HFF-Myc (cell line): ENCODE results near the gene SRRM5.
"Not testable (repeated sequence)": the region's sequence is repeated elsewhere in the genome, so short reads cannot be mapped to it uniquely, and the experiment has no call there.

Source experiments
- DNase-seq: peaks from one replicate; pipeline ENCODE4 v3.0.0-alpha.2; 2011; ENCODE audit warnings: low read depth; ENCODE audit errors: extremely low read depth
- H3K4me3 ChIP-seq: replicated peaks from 2 replicates; pipeline ENCODE4 v1.5.1; 2011; ENCODE audit warnings: low read depth, mild to moderate bottlenecking, control low read depth, low read length
- TF ChIP-seq, protein P1 (sequence below): IDR thresholded peaks from 2 replicates; pipeline ENCODE4 v1.5.1; 2012; ENCODE audit warnings: mild to moderate bottlenecking, low read depth, low read length, control low read depth; ENCODE audit errors: missing control alignments

Gene SRRM5

DNA sequence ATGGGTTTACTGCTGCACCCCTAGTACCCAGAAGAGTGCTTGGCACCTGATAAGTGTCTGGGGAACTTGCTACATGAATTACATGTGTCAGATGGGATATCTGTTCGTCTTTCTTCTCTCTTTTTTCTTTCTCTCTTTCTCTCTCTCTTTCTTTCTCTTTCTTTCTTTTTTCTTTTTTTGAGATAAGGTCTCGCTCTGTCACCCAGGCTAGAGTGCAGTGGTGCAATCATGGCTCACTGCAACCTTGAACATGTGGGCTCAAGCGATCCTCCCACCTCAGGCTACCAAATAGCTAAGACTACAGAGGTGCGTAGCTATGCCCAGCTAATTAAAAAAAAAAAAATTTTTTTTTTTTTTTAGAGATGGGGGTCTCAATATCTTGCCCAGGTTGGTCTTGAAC is 21.6 kb downstream of the SRRM5 start:
- no peak for DNase-seq
- TF ChIP-seq, protein P1, sequence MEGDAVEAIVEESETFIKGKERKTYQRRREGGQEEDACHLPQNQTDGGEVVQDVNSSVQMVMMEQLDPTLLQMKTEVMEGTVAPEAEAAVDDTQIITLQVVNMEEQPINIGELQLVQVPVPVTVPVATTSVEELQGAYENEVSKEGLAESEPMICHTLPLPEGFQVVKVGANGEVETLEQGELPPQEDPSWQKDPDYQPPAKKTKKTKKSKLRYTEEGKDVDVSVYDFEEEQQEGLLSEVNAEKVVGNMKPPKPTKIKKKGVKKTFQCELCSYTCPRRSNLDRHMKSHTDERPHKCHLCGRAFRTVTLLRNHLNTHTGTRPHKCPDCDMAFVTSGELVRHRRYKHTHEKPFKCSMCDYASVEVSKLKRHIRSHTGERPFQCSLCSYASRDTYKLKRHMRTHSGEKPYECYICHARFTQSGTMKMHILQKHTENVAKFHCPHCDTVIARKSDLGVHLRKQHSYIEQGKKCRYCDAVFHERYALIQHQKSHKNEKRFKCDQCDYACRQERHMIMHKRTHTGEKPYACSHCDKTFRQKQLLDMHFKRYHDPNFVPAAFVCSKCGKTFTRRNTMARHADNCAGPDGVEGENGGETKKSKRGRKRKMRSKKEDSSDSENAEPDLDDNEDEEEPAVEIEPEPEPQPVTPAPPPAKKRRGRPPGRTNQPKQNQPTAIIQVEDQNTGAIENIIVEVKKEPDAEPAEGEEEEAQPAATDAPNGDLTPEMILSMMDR: no peak
- no peak overlapping the region for H3K4me3 ChIP-seq

DNA sequence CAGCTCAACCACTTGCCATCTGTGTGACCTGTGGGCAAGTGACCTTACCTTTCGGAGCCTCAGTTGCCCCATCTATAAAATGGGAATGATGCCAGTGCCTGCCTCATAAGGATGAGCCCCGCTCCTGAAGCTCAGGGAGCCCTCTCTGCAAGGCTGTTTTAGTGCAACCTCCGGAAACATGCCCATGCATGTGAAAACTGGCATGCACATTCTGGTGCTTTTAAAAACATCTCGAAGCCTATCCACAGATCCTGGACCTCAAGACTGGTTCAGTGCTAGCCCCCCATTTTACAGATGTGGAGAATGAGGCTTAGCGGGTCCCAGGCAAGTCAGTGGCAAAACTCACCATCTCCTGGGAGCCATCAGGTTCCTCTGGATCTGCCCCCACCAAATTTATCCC is 22.2 kb downstream of the SRRM5 start:
- no peak for DNase-seq
- H3K4me3 ChIP-seq: no peak overlapping the region
- TF ChIP-seq, protein P1: no peak

DNA sequence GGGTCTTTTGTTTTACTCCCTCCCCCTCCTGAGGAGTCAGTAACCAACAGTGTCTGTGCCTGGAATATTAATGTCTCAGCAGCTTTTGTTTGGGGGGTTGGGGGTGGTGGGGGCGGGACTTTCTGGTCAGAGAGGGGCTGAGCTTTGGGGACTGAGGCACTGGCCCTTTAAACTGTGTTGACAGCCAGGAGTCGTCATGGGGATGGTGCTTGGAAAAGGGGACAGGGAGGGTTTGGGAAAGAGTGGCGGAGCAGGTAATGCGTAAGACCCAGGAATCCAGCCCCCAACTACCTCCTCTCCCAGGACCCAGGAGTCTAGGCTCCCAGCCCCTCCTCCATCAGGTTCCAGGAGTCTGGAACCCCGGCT is 22.6 kb downstream of the SRRM5 start:
- H3K4me3 ChIP-seq: no peak overlapping the region
- DNase-seq: no peak
- TF ChIP-seq, protein P1: no peak

DNA sequence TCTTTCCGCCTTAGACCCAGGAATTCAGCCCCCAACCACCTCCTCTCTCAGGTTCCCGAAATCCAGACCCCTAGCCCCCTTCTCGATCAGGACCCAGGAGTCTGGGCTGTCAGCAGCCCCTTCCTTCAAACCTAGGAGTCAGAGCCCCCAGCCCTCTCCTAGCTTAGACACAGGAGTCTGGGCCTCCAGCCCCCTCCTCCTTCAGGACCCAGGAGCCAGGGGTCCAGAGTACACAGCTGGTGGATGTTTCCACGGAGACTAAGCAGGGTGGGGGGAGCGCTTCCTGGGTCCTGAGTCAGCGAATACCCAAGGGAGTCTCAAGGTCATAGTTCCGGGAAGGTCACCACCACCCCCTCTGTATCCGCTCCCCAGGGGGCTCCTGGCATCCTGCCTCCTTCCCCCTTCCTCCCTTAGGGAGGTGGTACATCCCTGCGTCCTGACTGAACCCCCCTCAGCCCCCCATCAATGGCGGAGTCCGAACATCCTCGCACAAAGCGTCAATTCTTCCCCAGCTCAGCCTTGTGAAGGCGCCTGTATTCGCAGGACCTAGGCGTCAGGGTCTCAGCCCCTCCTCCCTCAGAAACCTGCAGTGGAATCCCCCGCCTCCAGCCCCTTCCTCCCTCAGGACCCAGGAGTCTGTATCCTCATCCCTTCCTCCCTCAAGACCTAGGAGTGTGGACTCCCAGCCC is 23.1 kb downstream of the SRRM5 start:
- TF ChIP-seq, protein P1: no peak
- H3K4me3 ChIP-seq: no peak overlapping the region
- no peak for DNase-seq

DNA sequence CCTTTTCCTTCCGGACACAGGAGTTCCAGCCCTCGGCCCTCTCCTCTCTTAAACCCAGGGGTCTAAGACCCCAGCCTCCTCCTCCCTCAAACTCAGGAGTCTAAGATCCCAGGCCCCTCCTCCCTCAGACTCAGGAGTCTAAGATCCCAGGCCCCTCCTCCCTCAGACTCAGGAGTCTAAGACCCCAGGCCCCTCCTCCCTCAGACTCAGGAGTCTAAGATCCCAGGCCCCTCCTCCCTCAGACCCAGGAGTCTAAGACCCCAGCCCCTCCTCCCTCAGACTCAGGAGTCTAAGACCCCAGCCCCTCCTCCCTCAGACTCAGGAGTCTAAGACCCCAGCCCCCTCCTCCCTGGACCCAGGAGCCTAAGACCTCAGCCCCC is 23.7 kb downstream of the SRRM5 start:
- not testable (repeated sequence) for H3K4me3 ChIP-seq, DNase-seq

DNA sequence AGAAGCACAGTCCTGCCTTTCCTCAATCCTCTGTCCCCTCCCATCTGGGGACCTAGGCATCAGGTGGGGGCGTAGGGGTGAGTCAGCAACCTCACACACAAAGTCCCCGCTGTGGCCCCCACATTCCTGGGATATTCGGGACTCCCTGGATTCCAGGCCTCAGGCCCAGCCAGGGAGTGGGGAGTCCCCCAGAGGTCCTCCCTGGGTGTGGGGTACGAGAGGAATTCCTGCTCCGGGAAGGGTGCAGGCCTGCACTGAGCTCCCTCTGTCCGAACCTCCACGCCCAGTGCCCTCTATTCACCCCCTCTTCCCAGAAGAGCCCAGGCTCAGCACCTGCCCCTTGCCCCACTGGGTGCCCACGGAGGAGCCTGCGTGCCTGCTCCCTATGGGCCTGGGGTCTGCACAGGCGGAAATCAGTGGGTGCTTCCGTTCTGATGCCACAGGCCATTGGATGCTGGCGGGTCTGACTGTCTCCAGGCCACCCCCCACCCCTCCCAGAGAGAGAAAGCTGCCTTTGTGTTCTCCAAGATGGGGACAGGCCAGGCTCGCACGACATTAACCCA is 24.3 kb downstream of the SRRM5 start:
- H3K4me3 ChIP-seq: no peak overlapping the region
- TF ChIP-seq, protein P1: no peak
- DNase-seq: no peak

DNA sequence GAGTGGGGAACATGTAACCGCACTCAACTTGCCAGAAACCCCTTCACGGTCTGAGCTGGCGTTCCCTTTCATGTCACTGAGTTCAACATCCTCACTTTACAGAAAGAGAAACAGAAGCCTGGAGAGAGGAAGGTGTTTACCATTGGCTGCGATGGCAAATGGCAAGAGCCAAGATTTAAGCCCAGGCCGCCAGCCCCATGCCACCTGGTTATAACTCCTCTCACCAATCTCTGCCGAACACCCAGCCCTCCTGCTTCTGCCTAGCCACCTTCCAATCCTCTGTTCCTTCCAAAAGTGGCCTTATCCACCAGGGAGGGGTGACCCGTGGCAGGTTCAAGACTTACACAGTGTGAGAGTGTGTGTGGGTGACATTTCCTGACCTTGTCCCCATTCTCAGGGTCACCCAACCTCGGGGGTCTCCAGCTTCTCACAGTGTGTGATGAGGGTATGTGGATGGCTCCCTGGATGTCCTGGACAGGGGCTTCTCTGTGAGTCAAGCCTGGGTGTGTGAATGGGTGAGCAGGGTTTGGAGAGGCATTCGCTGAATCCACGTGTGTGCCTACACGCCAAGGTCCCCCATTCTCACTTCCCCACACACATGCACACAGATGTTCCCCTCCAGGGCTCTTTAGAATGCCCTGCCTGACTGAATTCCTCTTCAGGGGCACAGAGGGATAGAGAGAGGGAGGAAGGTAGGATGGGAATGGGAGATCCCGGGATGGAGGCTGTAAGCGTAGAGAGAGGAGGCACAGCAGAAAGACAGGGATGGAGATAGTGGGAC is 26.5 kb downstream of the SRRM5 start:
- no peak for DNase-seq
- TF ChIP-seq, protein P1: no peak
- no peak overlapping the region for H3K4me3 ChIP-seq
